NCI-H748 (cell line): Measurements from ENCODE around the gene PSMC6.
"Not testable (repeated sequence)": the region's sequence is repeated elsewhere in the genome, so short reads cannot be mapped to it uniquely, and the experiment has no call there.

ENCODE experiments used
- DNase-seq: peaks from one replicate; lab custom pipeline; 2025; ENCODE audit not compliant: unreplicated experiment; lab: John Stamatoyannopoulos, UW

Gene PSMC6

DNA sequence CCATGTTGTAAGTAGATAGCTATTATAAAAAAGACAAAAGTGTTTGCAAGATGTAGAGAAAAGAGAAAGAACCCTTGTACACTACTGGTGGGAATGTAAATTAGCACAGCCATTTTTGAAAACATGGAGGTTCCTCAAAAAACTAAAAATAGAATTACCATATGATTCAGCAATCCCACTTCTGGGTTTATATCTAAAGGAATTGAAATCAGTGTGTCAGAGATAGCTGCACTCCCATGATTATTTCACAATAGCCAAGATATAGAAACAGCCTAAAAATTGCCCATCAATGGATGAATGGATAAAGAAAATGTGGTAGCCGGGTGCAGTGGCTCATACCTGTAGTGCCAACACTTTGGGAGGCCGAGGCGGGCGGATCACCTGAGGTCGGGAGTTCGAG lies 9.2 kb downstream of the PSMC6 start:
- DNase-seq, result no peak

DNA sequence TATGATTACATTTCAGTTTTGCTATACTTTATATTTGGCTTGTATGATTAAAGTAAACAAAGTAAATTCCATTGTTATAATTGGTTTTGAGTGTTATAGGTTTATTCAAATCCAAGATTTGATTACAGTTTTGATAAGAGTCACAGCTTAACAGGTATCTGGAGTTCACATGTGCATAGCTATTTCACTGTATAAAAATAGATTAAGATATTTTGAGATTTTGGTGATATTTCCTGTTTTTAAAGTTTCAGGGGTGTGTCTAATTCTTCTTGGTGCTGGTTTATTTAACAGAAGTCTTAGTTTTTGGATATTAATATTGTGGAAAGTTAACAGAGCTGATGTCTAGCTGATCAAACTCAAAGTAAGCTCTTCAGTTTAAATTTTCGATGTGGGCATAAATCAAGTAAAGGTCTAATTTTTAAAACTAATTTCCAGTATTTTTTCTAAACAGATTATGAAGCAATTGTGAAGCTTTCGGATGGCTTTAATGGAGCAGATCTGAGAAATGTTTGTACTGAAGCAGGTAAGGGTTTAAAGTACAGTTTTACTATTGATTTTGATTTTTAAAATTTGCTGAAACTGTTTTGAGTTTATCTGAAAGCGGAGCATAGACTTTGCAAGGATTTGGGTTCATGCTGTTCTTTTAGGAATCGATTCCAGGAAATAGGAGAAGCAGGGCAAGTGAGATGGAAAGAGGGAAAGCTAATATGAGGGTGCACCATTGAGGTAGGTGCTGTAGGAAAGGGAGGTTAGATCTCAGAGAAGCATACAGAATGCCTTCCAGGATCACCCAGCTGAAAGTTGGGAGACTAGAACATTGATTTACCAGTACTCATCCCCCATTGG lies 16.7 kb downstream of the PSMC6 start:
- DNase-seq, result no peak

DNA sequence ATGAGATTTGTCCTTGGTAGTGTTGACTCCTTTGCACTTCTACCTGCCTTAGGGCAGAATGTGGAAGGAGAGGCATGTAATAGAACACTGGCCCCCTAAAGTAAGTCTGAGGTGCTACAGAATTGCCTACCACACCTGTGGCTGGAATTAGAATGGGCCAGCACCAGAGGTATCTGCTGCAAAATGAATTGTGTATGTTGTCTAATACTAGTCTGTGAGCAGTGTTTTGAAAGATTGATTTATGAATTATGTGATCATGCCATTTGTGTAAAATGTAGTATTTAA lies 17.3 kb downstream of the PSMC6 start:
- DNase-seq, result no peak

DNA sequence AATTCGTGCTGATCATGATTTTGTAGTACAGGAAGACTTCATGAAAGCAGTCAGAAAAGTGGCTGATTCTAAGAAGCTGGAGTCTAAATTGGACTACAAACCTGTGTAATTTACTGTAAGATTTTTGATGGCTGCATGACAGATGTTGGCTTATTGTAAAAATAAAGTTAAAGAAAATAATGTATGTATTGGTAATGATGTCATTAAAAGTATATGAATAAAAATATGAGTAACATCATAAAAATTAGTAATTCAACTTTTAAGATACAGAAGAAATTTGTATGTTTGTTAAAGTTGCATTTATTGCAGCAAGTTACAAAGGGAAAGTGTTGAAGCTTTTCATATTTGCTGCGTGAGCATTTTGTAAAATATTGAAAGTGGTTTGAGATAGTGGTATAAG lies 20.5 kb downstream of the PSMC6 start:
- not testable (repeated sequence) for DNase-seq

DNA sequence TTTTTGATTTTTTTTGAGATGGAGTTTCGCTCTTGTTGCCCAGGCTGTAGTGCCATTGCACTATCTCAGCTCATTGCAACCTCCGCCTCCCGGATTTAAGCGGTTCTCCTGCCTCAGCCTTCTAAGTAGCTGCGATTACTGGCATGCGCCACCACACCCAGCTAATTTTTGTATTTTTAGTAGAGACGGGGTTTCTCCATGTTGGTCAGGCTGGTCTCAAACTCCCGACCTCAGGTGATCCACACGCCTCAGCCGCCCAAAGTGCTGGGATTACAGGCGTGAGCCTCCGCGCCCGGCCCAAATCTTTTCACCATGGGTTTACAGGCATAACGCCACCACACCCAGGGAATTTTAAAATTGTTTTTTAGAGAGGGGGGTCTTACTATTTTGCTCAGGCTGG lies 22.0 kb downstream of the PSMC6 start:
- not testable (repeated sequence) for DNase-seq

DNA sequence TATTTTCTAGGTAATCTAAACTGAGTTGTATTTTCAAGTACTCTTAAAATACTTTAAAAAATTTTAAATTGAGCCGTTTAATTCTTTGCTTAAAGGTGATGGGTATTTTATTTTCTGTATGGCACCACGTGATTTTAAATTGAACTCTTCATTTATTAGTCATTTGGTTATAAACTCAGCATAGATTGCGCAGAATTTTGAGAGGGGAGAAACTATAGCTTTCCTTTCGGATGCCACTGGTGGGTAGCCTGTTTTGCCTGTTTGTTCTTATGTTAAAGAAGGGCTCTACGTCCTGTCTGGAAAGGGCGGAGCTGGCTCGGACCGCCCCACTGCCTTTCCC lies 22.6 kb downstream of the PSMC6 start:
- DNase-seq, result no peak

DNA sequence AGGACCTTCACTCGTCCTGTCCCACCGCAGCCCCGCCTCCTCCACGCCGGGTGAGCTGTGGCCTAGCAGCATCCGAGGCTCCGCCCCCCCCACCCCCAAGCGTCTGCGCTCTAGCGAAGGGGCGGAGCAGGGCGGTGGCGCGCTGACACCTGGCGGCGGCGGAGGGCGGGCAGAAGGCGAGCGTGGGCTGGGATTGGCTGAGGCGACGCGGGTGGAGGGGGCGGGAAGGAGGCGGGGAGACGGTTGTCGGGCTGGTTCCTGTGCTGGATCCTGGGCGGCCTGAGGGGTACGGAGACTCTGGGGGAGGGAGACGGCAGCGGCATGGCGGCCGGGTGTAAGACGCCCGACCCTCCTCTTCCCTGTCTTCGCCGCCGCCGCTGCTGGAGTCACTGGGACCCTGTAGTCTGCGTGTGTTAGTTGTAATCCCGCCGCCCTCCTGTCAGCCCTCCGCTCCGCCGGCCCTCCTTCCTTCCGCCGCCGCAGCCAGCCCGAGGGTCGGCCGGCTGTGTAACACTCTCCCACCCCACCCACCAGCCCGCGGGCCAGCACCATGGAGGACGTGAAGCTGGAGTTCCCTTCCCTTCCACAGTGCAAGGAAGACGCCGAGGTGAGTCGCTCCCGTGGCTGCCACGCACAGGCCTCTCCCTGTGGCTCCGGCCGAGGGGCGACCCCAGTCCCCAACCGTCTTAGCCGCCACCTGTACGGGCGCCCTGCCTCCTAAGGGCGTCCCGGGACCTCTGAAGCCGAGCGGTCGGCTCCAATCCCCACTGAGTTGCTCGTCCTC lies 23.1 kb downstream of the PSMC6 start, which contains the start of gene STYX:
Gene STYX, plus strand, starts transcription at position 242 of the 784 bp plus-strand sequence. Its CDS starts 309 bp downstream, at position 551.
- peak; percentile 98 for DNase-seq

DNA sequence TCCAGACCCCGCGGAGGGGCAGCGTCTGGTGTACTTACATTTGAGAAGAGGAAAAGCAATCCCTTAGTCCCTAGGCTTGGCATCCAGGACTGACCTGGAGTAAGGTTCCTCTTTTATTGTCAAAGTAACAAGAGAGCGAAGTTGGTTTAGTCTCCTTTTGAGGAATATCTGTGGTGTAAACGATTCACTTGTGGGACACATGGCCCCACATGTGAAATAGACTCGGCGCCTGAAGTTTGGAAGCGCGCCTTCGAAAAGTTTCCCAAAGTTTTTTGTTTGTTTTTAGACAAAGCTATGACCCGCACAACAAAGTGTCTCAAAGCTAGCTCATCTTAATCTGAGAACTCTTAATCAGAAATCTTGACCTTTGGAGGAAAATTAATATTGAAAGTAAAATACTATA lies 23.7 kb downstream of the PSMC6 start:
- no peak for DNase-seq

DNA sequence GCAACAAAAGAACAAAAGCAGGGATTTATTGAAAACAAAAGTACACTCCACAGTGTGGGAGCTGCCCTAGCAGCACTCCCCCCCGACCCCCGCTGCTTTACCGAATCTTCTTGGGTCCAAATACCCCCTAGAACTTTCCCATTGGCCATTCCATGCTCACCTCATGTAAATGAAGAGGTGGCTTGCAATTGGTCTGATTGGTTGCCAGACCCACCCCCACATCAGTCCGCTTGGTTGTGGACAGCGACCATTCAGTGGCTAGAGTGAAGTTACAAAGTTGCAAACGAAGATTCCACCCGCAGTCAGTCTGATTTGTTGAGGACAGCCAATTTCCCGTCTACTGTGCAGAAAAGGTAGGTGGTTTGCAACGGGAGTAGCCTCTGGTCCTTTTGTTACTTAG lies 26.8 kb downstream of the PSMC6 start:
- no peak for DNase-seq

DNA sequence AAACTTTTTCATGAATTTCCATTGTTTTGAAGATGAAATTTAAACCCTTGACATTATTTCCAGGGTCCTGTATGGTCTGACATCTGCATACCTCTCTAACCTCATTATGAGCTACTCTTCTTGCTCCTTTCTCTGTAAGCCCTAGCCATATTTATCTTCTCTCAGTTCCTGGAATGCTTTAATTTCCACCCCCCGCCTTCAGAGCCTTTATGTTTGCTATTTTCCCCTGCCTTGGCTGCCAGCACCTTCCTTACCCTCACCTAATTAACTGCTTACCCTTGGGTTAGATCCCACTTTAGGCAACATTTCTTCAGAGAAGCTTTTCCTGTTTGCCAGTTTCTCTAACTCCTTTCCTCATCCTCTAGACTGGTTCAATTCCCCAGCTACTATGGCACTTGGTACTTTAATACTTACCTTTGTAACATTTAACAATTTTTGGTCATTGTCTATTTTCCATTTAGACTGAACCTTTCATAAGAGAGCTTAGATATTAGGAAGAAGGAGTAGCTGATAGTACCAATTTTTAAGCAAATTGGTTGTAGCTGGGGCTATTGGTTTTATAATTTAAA lies 29.0 kb downstream of the PSMC6 start:
- DNase-seq, result no peak

DNA sequence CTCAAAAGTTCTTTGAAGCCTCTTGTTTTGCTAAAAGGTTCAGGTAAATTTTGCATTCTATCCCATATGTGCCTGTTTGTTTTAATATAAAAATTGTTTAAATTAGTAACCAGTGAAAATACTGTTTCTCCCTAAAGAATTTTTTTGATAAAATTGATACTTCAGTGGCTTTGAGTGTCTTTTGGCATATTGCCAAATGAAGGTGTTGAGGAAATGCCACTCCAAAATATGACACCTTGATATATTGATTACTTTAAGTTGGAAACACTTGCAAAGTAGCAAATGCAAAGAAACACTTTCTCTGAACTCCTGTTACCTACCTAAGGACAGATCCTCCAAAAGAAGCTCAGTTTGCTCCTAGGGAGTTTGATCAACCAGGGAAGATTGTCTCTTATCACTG lies 31.4 kb downstream of the PSMC6 start:
- no peak for DNase-seq

DNA sequence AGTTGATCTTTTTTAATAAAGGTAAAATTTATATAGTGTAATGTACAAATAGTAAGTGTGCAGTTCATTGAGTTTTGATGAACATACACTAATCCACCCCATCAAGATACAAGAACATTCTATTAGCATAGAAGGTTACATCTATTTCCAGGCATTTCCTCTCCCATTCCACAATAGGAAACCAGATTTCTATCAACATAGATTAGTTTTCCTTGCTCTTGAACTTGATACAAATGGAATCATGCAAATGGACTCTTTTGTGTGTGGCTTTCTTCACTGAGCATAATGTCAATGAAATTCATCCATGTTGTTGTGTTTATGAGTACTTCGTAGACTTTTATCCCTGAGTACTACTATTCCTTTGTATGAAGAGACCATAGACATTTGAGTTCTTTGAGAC lies 33.8 kb downstream of the PSMC6 start:
- no peak for DNase-seq

DNA sequence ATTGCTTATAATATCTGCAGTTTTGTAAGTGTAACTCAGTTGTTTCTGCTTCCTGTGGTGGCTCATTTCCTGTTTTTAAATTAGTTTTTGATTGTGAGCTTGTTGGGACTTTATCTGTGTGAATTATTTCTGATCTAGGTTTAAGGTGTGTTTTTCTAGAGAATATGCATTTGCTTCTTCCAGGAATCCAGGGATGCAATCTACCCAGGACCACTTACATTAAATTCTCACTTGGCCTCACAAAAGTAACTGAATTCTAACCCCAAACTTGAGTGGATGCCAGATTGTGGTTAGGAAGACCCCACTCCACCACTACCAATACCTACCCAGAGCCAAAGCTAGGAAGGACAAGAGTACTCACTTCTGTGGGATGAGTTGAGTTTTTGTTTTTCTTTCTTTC lies 34.9 kb downstream of the PSMC6 start:
- DNase-seq, result no peak

DNA sequence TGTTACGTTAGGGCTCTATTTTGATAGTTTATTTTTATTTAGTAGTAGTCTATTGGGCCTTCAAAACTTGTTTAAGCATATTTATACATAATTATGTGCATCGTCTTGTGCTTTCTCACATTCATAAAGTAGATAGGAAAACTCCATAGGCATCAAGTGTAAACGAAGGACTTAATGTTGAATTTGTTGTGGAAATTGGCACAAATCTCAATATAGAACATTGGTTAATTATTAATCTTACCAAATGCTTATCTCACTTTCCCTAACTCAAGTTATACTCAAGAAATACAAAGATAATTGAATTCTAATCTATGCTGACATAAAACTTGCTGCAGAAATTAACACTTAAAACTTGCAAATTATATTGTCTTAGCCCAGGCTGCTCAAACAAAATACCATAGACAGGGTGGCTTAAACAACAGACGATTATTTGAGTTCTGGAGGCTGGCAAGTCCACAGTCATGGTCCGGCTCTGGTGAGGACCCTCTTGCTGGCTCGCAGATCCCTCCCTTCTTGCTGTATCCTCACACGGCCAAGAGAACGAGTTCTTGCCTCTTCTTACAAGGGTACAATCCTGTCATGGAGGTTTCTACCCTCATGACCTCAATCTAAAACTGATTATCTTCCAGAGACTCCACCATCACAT lies 41.8 kb downstream of the PSMC6 start:
- no peak for DNase-seq

DNA sequence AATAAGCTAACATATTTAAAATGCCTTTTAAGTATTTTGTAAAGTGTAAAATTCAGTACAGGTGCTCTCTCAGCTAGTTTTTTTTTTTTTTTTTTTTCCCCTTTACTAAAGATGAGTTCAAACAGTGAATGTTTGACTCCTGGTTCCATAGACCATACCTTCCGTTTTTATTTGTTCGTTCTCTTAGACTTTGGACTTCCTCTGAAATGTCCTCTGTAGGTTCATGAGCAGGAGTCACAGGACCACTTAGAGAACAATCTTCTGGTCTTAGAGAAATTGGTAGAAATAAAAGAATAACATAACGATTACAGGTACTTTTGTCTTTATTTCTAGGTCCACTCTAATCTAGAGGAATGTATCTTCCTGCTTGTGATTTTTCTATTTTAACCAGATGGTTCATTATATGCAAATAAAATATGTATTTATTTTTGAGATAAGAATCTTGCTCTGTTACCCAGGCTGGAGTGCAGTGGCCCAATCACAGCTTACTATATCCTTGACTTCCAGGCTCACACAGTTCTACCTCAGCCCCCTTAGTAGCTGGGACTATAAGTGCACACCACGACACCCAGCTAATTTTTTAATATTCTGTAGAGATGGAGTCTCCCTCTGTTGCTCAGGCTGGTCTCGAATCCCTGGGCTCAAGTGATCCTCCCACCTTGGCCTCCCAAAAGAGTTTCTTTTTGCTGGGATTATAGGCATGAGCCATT lies 48.8 kb downstream of the PSMC6 start:
- DNase-seq, result no peak

DNA sequence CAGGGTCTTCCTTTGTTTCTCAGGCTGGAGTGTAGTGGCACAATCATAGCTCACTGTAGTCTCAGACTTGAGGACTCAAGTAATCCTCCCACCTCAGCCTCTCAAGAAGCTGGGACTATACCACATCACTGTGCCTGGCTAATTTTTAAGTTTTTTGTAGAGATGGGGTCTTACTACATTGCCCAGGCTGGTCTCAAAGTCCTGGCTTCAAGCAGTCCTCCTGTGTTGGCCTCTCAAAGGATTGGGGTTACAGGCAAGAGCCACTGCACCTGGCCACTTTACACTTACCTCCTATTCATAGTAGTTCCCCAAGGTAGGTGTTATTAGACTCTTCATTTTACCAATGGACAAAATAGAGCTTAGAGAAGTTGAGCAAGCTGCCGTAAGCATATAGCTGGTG lies 52.1 kb downstream of the PSMC6 start:
- DNase-seq, result no peak

DNA sequence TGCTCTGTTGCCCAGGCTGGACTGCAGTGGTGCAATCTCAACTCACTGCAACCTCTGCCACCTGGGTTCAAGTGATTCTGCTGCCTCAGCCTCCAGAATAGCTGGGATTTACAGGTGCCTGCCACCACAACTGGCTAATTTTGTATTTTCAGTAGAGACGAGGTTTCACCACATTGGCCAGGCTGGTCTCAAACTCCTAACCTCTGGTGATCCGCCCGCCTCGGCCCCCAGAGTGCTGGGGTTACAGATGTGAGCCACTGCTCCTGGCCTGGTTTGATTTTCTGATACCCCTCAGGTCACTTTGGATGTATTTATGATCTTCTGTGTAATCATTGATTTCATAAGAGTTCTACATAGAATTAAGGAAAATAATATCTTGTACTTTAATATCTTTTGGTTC lies 55.9 kb downstream of the PSMC6 start:
- DNase-seq, result not testable (repeated sequence)

DNA sequence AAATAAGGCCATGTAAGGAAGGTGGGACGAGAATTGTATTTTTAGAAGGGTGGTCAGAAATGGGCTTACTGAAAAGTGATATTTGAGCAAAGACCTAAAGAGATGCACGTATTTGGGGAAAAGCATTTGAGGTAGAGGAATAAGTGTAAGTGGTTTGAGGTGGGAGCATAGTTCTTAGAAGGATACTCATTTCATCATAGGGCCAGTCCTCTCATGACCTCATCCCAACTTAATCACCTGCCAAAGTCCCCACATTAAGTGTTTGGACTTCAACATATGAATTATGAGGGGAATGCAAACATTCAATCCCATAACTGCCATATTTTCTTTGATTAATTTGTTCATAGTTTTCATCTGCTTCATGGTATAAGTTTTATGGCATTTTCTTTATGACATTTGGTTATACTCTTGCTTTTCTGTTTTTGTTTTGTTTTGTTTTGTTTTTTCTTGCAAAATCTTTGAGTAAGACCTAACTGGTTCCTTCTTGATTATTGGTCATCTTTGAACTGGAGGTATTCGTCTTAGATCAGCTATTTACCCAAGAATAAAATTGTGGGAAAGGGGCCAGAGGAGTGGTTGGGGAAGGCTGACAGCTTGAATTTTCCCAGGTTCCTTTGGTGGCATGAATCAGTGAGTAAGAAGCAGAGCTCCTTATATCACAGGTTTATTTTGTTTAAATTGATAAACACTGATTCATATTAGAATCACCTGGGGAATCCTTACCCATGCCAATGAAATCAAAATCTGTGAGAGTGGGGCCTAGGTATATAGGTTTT lies 60.2 kb downstream of the PSMC6 start:
- no peak for DNase-seq

DNA sequence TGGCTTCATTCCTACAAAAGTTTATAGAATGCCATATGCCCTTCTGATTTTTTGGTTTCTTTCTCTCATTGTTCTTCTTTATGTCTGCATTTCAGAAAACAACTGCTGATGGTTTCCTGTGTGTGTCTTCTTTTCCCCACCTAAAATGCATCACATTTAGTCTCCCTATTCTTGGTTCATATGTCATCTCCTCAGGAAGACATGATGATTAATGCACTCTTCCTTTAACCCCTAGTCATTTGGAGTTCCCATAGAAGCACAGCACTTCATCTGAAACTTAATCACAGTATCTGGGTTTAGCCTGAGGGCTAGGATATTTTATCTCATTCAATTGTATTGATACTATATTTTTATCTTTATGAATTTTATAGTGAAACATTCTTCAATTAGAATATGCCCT lies 62.9 kb downstream of the PSMC6 start:
- DNase-seq, result no peak

DNA sequence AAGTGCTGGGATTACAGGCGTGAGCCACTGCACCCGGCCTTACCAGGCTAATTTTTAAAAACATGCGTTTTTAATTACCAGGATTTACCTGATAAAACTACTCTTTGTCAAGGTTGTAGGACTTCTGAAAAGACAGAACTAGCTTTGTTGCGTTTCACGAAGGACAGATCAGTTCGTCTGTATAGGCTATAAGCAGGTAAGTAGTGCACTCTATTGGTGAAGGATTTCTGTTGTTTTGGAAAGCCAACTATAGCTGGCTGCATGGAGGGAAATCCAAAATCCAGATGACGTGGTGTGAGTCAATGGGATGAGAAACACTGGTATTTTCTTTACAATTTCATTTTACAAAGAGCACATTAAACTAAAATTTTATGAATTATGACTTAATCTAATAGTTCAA lies 69.8 kb downstream of the PSMC6 start:
- peak; percentile 15 for DNase-seq
